ENCODE measurements around the gene NIPBL.
"Not testable (repeated sequence)": the region's sequence is repeated elsewhere in the genome, so short reads cannot be mapped to it uniquely, and the experiment has no call there.

The NIPBL gene

GRCh38 chr5:36876299-36876964, at the start of gene NIPBL:
Gene NIPBL, plus strand, starts transcription at chr5:36876769. Its CDS starts 76,928 bp downstream, at chr5:36953697.
- no peaks in the 10 kb centered on the region for H3K9me3 Mint-ChIP-seq
- peaks cover 65% of the 10 kb centered on the region for H3K4me1 Mint-ChIP-seq (ENCODE audit: low read depth)
- H3K36me3 Mint-ChIP-seq (ENCODE audit: low read depth): peaks cover 10% of the 10 kb centered on the region
- no peaks in the 10 kb centered on the region for H3K27me3 Mint-ChIP-seq
- H3K4me3 Mint-ChIP-seq: peak within 1 kb of the TSS; percentile 98
- H3K27ac Mint-ChIP-seq: peak within 1 kb of the TSS; percentile 98

- Mint-ChIP-seq H3K36me3 (ENCODE audit: low read depth) (no peaks in the 10 kb centered on the region), H3K27me3 (peaks cover 4% of the 10 kb centered on the region), H3K4me3 (no peak overlapping the region), H3K9me3 (no peaks in the 10 kb centered on the region), H3K4me1 (ENCODE audit: low read depth) (no peaks in the 10 kb centered on the region), H3K27ac (no peak overlapping the region)
Observed at GRCh38 chr5:36832274-36832673, 44.3 kb upstream of the NIPBL start.

DNA sequence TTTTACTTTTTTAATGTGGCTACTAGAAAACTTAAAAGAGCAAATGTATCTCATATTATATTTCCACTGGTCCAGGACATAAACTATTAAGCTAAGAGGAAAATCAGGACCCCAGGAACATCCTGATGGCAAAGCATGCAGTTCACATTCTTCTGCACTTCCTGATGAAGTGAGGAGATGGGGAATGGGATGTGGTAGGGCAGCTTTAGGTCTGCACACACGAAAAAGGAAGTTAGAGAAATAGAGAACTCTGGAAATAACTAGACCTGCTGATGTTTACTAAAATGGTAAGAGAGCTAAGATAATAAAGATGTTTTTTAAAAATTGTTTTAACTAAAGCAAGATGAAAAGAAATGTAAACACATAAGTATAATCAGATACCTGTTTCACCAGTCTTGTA, 39.7 kb upstream of the NIPBL start:
- no peak overlapping the region for H3K27ac Mint-ChIP-seq
- H3K4me3 Mint-ChIP-seq: no peak overlapping the region
- H3K4me1 Mint-ChIP-seq (ENCODE audit: low read depth): no peaks in the 10 kb centered on the region
- no peaks in the 10 kb centered on the region for H3K9me3 Mint-ChIP-seq
- H3K27me3 Mint-ChIP-seq: peaks cover 4% of the 10 kb centered on the region
- H3K36me3 Mint-ChIP-seq (ENCODE audit: low read depth): no peaks in the 10 kb centered on the region

GRCh38 chr5:36839489-36840476, 36.8 kb upstream of the NIPBL start:
- peaks cover 4% of the 10 kb centered on the region for H3K27me3 Mint-ChIP-seq
- H3K9me3 Mint-ChIP-seq: no peaks in the 10 kb centered on the region
- H3K4me1 Mint-ChIP-seq (ENCODE audit: low read depth): peaks cover 11% of the 10 kb centered on the region
- H3K27ac Mint-ChIP-seq: no peak overlapping the region
- H3K36me3 Mint-ChIP-seq (ENCODE audit: low read depth): no peaks in the 10 kb centered on the region
- H3K4me3 Mint-ChIP-seq: no peak overlapping the region

GRCh38 chr5:36841677-36842076, 34.9 kb upstream of the NIPBL start:
- H3K36me3 Mint-ChIP-seq (ENCODE audit: low read depth): no peaks in the 10 kb centered on the region
- no peaks in the 10 kb centered on the region for H3K9me3 Mint-ChIP-seq
- H3K4me1 Mint-ChIP-seq (ENCODE audit: low read depth): peaks cover 13% of the 10 kb centered on the region
- H3K4me3 Mint-ChIP-seq: no peak overlapping the region
- no peak overlapping the region for H3K27ac Mint-ChIP-seq
- H3K27me3 Mint-ChIP-seq: peaks cover 4% of the 10 kb centered on the region

DNA sequence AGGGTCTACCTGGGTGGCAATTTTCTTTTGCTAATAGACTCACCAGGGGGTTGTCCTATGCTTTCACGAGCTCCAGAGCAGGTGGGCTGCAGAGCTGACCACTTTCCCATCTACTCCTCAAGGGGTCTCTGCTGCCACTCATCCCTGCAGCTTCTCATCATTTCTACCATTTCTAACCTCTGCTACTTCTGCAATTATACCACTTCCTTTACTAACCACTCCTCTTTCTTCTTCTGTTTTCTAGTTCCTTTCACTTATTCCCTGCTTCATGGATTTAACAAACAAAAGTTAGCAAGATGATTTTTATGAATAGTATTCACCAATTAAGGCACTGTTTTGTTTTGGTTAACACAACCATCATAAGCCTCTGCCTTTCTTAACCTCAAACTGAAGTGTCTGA, 34.5 kb upstream of the NIPBL start:
- Mint-ChIP-seq H3K27ac (no peak overlapping the region), H3K27me3 (peaks cover 4% of the 10 kb centered on the region), H3K4me3 (no peak overlapping the region), H3K36me3 (ENCODE audit: low read depth) (no peaks in the 10 kb centered on the region), H3K4me1 (ENCODE audit: low read depth) (peaks cover 13% of the 10 kb centered on the region), H3K9me3 (no peaks in the 10 kb centered on the region)

GRCh38 chr5:36844305-36844704, 32.3 kb upstream of the NIPBL start:
- no peaks in the 10 kb centered on the region for H3K27me3 Mint-ChIP-seq
- H3K9me3 Mint-ChIP-seq: no peaks in the 10 kb centered on the region
- no peak overlapping the region for H3K27ac Mint-ChIP-seq

DNA sequence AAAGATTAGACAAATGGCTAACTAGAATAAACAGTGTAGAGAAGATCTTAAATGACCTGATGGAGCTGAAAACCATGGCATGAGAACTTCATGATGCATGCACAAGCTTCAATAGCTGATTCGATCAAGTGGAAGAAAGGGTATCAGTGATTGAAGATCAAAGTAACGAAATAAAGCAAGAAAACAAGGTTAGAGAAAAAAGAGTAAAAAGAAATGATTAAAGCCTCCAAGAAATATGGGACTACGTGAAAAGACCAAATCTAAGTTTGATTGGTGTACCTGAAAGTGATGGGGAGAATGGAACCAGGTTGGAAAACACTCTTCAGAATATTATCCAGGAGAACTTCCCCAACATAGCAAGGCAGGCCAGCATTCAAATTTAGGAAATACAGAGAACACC, 28.0 kb upstream of the NIPBL start:
- H3K4me3 Mint-ChIP-seq; H3K9me3 Mint-ChIP-seq; H3K27me3 Mint-ChIP-seq; H3K36me3 Mint-ChIP-seq (ENCODE audit: low read depth); H3K27ac Mint-ChIP-seq: not testable (repeated sequence)
- H3K4me1 Mint-ChIP-seq (ENCODE audit: low read depth): peaks cover 15% of the 10 kb centered on the region

More at GRCh38 chr5:36844305-36844704, 32.3 kb upstream of the NIPBL start:
- H3K4me1 Mint-ChIP-seq (ENCODE audit: low read depth): peaks cover 13% of the 10 kb centered on the region
- H3K36me3 Mint-ChIP-seq (ENCODE audit: low read depth): no peaks in the 10 kb centered on the region
- no peak overlapping the region for H3K4me3 Mint-ChIP-seq

DNA sequence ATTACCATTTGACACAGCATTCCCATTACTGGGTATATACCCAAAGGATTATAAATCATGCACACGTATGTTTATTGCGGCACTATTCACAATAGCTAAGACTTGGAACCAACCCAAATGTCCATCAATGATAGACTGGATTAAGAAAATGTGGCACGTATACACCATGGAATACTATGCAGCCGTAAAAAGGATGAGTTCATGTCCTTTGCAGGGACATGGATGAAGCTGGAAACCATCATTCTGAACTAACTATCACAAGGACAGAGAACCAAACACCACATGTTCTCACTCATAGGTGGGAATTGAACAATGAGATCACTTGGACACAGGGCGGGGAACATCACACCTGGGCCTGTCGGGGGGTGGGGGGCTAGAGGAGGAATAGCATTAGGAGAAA, 23.7 kb upstream of the NIPBL start:
- not testable (repeated sequence) for H3K4me1 Mint-ChIP-seq (ENCODE audit: low read depth); H3K36me3 Mint-ChIP-seq (ENCODE audit: low read depth); H3K27ac Mint-ChIP-seq; H3K4me3 Mint-ChIP-seq; H3K9me3 Mint-ChIP-seq
- peaks cover 11% of the 10 kb centered on the region for H3K27me3 Mint-ChIP-seq

DNA sequence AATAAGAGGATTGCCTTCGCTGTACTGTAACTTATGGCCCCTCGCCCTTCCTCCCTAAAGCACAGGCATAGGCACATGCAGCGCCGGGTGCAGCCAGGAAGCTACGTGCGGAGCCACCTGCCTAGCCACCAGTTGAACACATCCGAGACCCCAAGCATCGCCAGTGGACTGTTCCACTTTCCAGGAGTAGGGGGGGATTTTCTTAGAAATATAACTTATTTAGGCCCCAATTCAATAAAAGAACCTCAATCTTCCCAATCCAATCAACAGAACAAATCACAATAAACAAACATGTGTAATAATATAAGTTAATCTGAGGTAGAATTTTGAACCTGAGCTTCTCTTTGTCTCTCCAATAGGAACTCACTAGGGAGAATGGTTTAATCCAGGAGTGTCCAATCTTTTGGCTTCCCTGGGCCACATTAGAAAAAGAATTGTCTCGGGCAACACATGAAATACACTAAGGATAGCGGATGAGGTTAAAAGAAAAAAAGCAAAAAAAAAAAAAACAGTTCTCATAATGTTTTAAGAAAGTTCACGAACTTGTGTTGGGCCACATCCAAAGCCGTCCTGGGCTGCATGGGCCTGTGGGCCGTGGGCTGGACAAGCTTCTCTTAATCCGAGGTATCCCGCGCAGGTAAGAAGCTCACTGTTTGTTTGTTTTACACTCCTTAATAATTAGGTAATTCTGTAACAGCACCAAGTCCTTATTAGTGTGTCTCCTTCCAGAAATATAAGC, 22.0 kb upstream of the NIPBL start:
- Mint-ChIP-seq H3K27me3 (peaks cover 17% of the 10 kb centered on the region), H3K36me3 (ENCODE audit: low read depth) (no peaks in the 10 kb centered on the region), H3K4me1 (ENCODE audit: low read depth) (peaks cover 6% of the 10 kb centered on the region), H3K9me3 (peaks cover 7% of the 10 kb centered on the region), H3K27ac (no peak overlapping the region), H3K4me3 (no peak overlapping the region)

DNA sequence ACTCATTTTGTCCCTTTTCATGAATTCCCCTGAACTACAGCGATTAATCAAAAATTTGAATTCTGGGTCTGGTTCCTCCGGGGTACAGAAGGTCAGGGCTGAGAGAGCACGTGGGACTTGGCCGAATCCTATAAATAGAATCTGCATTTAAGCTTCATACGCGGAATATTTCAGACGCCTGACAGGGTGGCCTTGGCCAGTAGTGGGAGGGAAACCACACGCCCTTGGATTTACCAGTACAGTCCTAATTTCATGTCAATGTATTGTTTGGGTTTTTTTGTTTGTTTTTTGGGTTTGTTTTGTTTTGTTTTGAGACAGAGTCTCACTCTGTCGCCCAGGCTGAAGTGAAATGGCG, 21.5 kb upstream of the NIPBL start:
- H3K9me3 Mint-ChIP-seq: peaks cover 4% of the 10 kb centered on the region

DNA sequence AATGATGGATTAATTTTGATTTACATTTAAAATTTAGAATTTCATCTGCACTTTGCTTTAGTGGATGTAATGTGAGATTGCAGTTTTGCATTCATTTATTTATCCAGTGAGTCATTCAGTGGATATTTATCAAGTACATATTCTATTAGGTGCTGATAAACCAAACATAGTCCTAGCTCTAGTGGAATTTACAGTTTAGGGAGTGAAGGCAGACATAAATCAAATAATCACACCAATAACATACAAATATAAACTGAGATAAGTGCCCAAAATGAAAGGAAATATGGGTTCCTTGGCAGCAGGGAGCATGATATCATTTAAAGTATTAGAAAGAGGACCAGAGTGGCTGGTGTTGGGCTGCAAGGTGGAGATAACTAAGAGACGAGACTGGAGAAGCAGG, 14.7 kb upstream of the NIPBL start:
- no peaks in the 10 kb centered on the region for H3K4me1 Mint-ChIP-seq (ENCODE audit: low read depth)
- no peak overlapping the region for H3K27ac Mint-ChIP-seq
- H3K4me3 Mint-ChIP-seq: no peak overlapping the region
- H3K36me3 Mint-ChIP-seq (ENCODE audit: low read depth): peaks cover 5% of the 10 kb centered on the region
- H3K9me3 Mint-ChIP-seq: no peaks in the 10 kb centered on the region
- H3K27me3 Mint-ChIP-seq: peaks cover 9% of the 10 kb centered on the region

More for the DNA sequence above, 21.5 kb upstream of the NIPBL start:
- Mint-ChIP-seq H3K36me3 (ENCODE audit: low read depth) (no peaks in the 10 kb centered on the region), H3K27ac (no peak overlapping the region), H3K4me3 (no peak overlapping the region), H3K27me3 (peaks cover 13% of the 10 kb centered on the region), H3K4me1 (ENCODE audit: low read depth) (peaks cover 6% of the 10 kb centered on the region)

DNA sequence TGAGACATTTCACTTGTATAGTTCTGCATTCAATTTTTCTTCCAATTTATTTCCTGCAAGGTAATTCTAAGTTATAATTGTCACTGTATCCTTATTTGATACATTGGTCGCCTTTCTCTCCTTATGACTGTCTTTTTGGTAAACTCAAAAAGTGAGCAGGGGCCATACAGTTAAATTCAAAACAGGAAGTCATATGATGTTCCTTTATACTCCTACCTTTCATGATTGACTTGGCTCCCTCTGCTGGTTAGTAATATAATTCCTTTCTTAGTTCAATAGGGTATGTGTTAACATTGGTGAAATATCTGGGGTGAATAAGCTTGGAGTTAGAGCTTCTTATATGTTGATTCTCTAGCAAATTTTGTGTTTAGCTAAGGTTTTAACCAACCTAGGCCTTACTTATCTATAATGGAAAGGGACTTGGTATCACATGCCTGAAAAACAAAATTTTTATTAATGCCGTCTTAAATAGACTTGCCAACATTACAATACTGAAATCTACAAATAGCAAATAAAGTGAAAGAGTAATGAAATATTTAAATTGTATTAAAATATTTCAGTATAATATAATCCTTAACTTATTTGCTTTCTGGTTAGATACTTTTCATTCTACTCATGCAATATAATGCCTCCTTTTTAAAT, 6.0 kb upstream of the NIPBL start:
- H3K4me1 Mint-ChIP-seq (ENCODE audit: low read depth): peaks cover 47% of the 10 kb centered on the region
- H3K36me3 Mint-ChIP-seq (ENCODE audit: low read depth): peaks cover 15% of the 10 kb centered on the region
- H3K4me3 Mint-ChIP-seq: no peak overlapping the region
- H3K27ac Mint-ChIP-seq: peak overlapping the region; percentile 58
- peaks cover 3% of the 10 kb centered on the region for H3K9me3 Mint-ChIP-seq
- H3K27me3 Mint-ChIP-seq: no peaks in the 10 kb centered on the region

DNA sequence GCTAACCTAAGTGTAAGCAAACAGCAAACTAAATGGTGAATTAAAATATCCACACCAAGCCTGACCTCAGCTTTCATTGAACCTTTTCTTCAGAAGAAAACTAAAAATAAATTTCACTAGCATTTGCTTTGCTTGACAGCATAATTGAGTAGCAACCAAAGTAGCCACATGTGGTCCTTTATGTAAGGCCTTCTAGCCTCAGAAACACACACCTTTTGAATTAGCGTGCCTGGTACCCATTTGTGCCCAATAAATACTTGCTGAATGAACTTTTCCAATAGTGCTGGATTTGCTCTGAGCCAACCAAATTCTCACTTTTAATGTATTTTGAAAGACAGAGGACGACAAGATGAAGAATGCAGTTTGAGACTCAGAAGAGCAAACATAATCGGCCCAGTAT, 2.1 kb upstream of the NIPBL start:
- Mint-ChIP-seq H3K9me3 (peaks cover 3% of the 10 kb centered on the region), H3K36me3 (ENCODE audit: low read depth) (peaks cover 15% of the 10 kb centered on the region), H3K27me3 (no peaks in the 10 kb centered on the region), H3K4me1 (ENCODE audit: low read depth) (peaks cover 63% of the 10 kb centered on the region), H3K27ac (peak overlapping the region; percentile 71), H3K4me3 (peak overlapping the region; percentile 98)

All from stimulated activated naive CD8-positive, alpha-beta T cell treated with anti-CD3 and anti-CD28 coated beads, Interleukin-15, Interleukin-2, amounts not matched to agents 100 ng/mL and 50 ng/mL, for 24 hours (primary cell).